Gastroesophageal sphincter (tissue), 4 donors: ENCODE measurements around the gene ZNF439. TPM values are rescaled to one million over a fixed set of nuclear protein-coding genes. Genes with fewer than 3 reads are reported as not detected.
"Not testable (repeated sequence)": the region's sequence is repeated elsewhere in the genome, so short reads cannot be mapped to it uniquely, and the experiment has no call there.

ENCODE experiments used
- ATAC-seq: fragments of 150-250 bp; one replicate; pipeline ENCODE4 v1.9.1; 2016; ENCODE audit warnings: mild to moderate bottlenecking, moderate library complexity
- H3K27ac ChIP-seq, 4 donors: fragments of 200-600 bp; sonication (generic) in 3 of 4; 1 replicate in 3 of 4; 2 replicates in 1 of 4; pipeline ENCODE4 v1.5.1; 2016 to 2019
- H3K27me3 ChIP-seq: fragments of 200-600 bp; sonication (generic); one replicate; pipeline ENCODE4 v1.5.1; 2019
- H3K36me3 ChIP-seq, 2 donors: fragments of 200-600 bp; sonication (generic); one replicate each; pipeline ENCODE4 v1.5.1; 2019; ENCODE audit warnings: control low read depth in 1 of 2
- H3K4me1 ChIP-seq, 3 donors: fragments of 200-600 bp; sonication (generic); 1 replicate in 2 of 3; 2 replicates in 1 of 3; pipeline ENCODE4 v1.5.1; 2016 to 2019; ENCODE audit warnings: control low read depth in 2 of 3
- H3K4me3 ChIP-seq, 2 donors: fragments of 200-600 bp; sonication (generic); one replicate each; pipeline ENCODE4 v1.5.1; 2019; ENCODE audit warnings: mild to moderate bottlenecking in 1 of 2, moderate library complexity in 1 of 2
- H3K9me3 ChIP-seq, 3 donors: fragments of 200-600 bp; sonication (generic); one replicate each; pipeline ENCODE4 v1.5.1; 2017 to 2019; ENCODE audit warnings: control low read depth in 2 of 3
- CTCF ChIP-seq, 4 experiments: fragments of 200-600 bp in 2 of 4; fragments of 450-650 bp in 2 of 4; sonication (generic) in 1 of 4; IDR thresholded peaks; one replicate each; pipeline ENCODE4 v1.5.1; 2017 to 2019; ENCODE audit warnings: antibody characterized with exemption in 4 of 4, mild to moderate bottlenecking in 2 of 4, moderate library complexity in 2 of 4
- EP300 ChIP-seq: sonication (generic); formaldehyde crosslinking; IDR thresholded peaks from one replicate; pipeline ENCODE4 v1.6.1; 2017; ENCODE audit warnings: antibody characterized with exemption, mild to moderate bottlenecking
- POLR2A ChIP-seq, 2 donors: fragments of 450-650 bp; IDR thresholded peaks; one replicate each; pipeline ENCODE4 v1.6.1; 2017; ENCODE audit warnings: antibody characterized with exemption in 2 of 2, mild to moderate bottlenecking in 2 of 2, moderate library complexity in 1 of 2
- POLR2AphosphoS5 ChIP-seq: sonication (generic); formaldehyde crosslinking; IDR thresholded peaks from one replicate; pipeline ENCODE4 v1.6.1; 2017; ENCODE audit warnings: antibody characterized with exemption
- WGBS, 2 donors: methylation state at CpG; one replicate each; pipeline ENCODE4 v1.1.5; 2018; ENCODE audit warnings: low coverage in 1 of 2; 5-methylcytosine and 5-hydroxymethylcytosine counted together
- total RNA-seq, 4 donors: library from RNA; depleted of rRNA; stranded (reverse); fragments of >200 nt; gene quantifications; one replicate each; pipeline ENCODE4 v1.1.0, GENCODE V29; 2016

ZNF439 gene
- total RNA-seq, 4 donors from 2014 or later: 6.5 to 18.1 (median 8.5) TPM

- Histone ChIP-seq H3K4me3 (no peak overlapping the region), H3K4me1 (peaks cover 0 to 17% (median 0%) of the 10 kb centered on the region in 3 donors), H3K36me3 (peaks cover 0 to 3% of the 10 kb centered on the region in 2 donors), H3K27ac (no peak overlapping the region), H3K9me3 (no peaks in the 10 kb centered on the region), H3K27me3 (no peaks in the 10 kb centered on the region)
- WGBS, 2 donors: 30 to 79% methylated on average over 3 to 4 of the region's 5 CpGs
- TF ChIP-seq POLR2A (IDR thresholded peaks at IDR 0.05): no peak
- no peak for TF ChIP-seq POLR2AphosphoS5
- TF ChIP-seq EP300: no peak
- TF ChIP-seq CTCF (IDR thresholded peaks at IDR 0.05): no peak
- ATAC-seq: no peak
These were observed 42.1 kb downstream of the ZNF439 start for GRCh38 chr19:11890634-11891033.

GRCh38 chr19:11894851-11895250 is 46.3 kb downstream of the ZNF439 start:
- no peaks in the 10 kb centered on the region for H3K4me1 ChIP-seq
- peaks cover 0 to 3% of the 10 kb centered on the region in 2 donors for H3K36me3 ChIP-seq
- H3K27ac ChIP-seq: no peak overlapping the region
- ATAC-seq: no peak
- H3K9me3 ChIP-seq: peaks cover 0 to 16% (median 0%) of the 10 kb centered on the region in 3 donors
- H3K27me3 ChIP-seq: no peaks in the 10 kb centered on the region
- WGBS, 2 donors: 86 to 96% methylated on average over 5 of the region's 6 CpGs
- no peak overlapping the region for H3K4me3 ChIP-seq
- TF ChIP-seq CTCF (IDR thresholded peaks at IDR 0.05): no peak
- no peak for TF ChIP-seq EP300
- TF ChIP-seq POLR2A (IDR thresholded peaks at IDR 0.05): no peak
- no peak for TF ChIP-seq POLR2AphosphoS5

- H3K27me3 ChIP-seq: no peaks in the 10 kb centered on the region
- peaks cover 3 to 80% (median 4%) of the 10 kb centered on the region in 3 donors for H3K9me3 ChIP-seq
- ATAC-seq: no peak
These were observed 53.7 kb downstream of the ZNF439 start for GRCh38 chr19:11902228-11902627.

GRCh38 chr19:11905928-11906327 is 57.4 kb downstream of the ZNF439 start:
- Histone ChIP-seq H3K9me3 (peaks cover 3 to 88% (median 4%) of the 10 kb centered on the region in 3 donors), H3K4me3 (no peak overlapping the region), H3K4me1 (no peaks in the 10 kb centered on the region), H3K36me3 (peaks cover 4 to 47% of the 10 kb centered on the region in 2 donors), H3K27me3 (no peaks in the 10 kb centered on the region), H3K27ac (no peak overlapping the region)
- 90% methylated on average over 3 of the region's 3 CpGs; no CpG with 5 or more reads in 1 of the 2 donors for WGBS, 2 donors
- no peak for TF ChIP-seq CTCF (IDR thresholded peaks at IDR 0.05)
- no peak for TF ChIP-seq POLR2A (IDR thresholded peaks at IDR 0.05)
- TF ChIP-seq POLR2AphosphoS5: no peak
- no peak for TF ChIP-seq EP300
- ATAC-seq: no peak

More at GRCh38 chr19:11902228-11902627, 53.7 kb downstream of the ZNF439 start:
- WGBS, 2 donors: 100% methylated on average over 3 of the region's 3 CpGs; no CpG with 5 or more reads in 1 of the 2 donors
- H3K4me1 ChIP-seq: no peaks in the 10 kb centered on the region
- H3K27ac ChIP-seq: no peak overlapping the region
- no peak overlapping the region for H3K4me3 ChIP-seq
- TF ChIP-seq EP300 (no peak), POLR2AphosphoS5 (no peak), POLR2A (IDR thresholded peaks at IDR 0.05) (no peak), CTCF (IDR thresholded peaks at IDR 0.05) (no peak)
- peaks cover 4 to 47% of the 10 kb centered on the region in 2 donors for H3K36me3 ChIP-seq

- H3K27ac ChIP-seq, H3K27me3 ChIP-seq, ATAC-seq, H3K4me1 ChIP-seq, H3K4me3 ChIP-seq: not testable (repeated sequence)
- Histone ChIP-seq H3K9me3 (peaks cover 0 to 89% (median 0%) of the 10 kb centered on the region in 3 donors), H3K36me3 (peaks cover 0 to 11% of the 10 kb centered on the region in 2 donors)
- 100% methylated on average over 1 of the region's 1 CpG; no CpG with 5 or more reads in 1 of the 2 donors for WGBS, 2 donors
These were observed 63.4 kb downstream of the ZNF439 start for GRCh38 chr19:11911937-11912336.

- H3K4me3 ChIP-seq, H3K27ac ChIP-seq, H3K27me3 ChIP-seq, H3K4me1 ChIP-seq, ATAC-seq: not testable (repeated sequence)
- peaks cover 0 to 11% of the 10 kb centered on the region in 2 donors for H3K36me3 ChIP-seq
- H3K9me3 ChIP-seq: peaks cover 0 to 63% (median 0%) of the 10 kb centered on the region in 3 donors
- WGBS, 2 donors: 86 to 95% methylated on average over 1 to 4 of the region's 4 CpGs
These were observed 66.0 kb downstream of the ZNF439 start for GRCh38 chr19:11914417-11915051.
